H1 (cell line): ENCODE measurements around the gene ZNF135. TPM values are rescaled to one million over a fixed set of nuclear protein-coding genes. Genes with fewer than 3 reads are reported as not detected.
A peak's percentile ranks its signal among the peaks of the same experiment; 100 is the strongest.

Experiments used
- ATF2 ChIP-seq: IDR thresholded peaks from 2 replicates; pipeline ENCODE4 v1.6.1; 2012; ENCODE audit warnings: low read length, inconsistent platforms
- BCL11A ChIP-seq, 2 experiments: IDR thresholded peaks; one replicate each; pipeline ENCODE4 v1.6.1; 2011; ENCODE audit warnings: low read depth in 2 of 2, low read length in 2 of 2, mild to moderate bottlenecking in 2 of 2
- BRCA1 ChIP-seq: IDR thresholded peaks from 2 replicates; pipeline ENCODE4 v1.6.1; 2012; ENCODE audit warnings: low read depth, low read length, improper control_type of control experiment
- CEBPB ChIP-seq: IDR thresholded peaks from 2 replicates; pipeline ENCODE4 v1.6.1; 2012; ENCODE audit warnings: low read depth, low read length
- CHD2 ChIP-seq: IDR thresholded peaks from 2 replicates; pipeline ENCODE4 v1.6.1; 2012; ENCODE audit warnings: low read length, improper control_type of control experiment
- CTBP2 ChIP-seq: IDR thresholded peaks from 2 replicates; pipeline ENCODE4 v1.7.0; 2011; ENCODE audit warnings: borderline replicate concordance, mild to moderate bottlenecking, moderate library complexity, mixed read lengths, low read length; ENCODE audit not compliant: insufficient read depth, insufficient read length
- EGR1 ChIP-seq: IDR thresholded peaks from 2 replicates; pipeline ENCODE4 v1.6.1; 2011; ENCODE audit warnings: low read depth, low read length, borderline replicate concordance
- GABPA ChIP-seq: IDR thresholded peaks from 2 replicates; pipeline ENCODE4 v1.6.1; 2011; ENCODE audit warnings: mild to moderate bottlenecking, low read length, moderate library complexity, borderline replicate concordance; ENCODE audit not compliant: insufficient read depth
- HDAC2 ChIP-seq, 2 experiments: fragments of 300-600 bp in 1 of 2; sonication (generic) in 1 of 2; IDR thresholded peaks; 2 replicates each; pipeline ENCODE4 v1.6.1; 2011 to 2012; ENCODE audit warnings: low read depth in 2 of 2, low read length in 2 of 2, mild to moderate bottlenecking in 2 of 2, moderate library complexity in 2 of 2, borderline replicate concordance in 1 of 2, inconsistent platforms in 1 of 2
- JUND ChIP-seq: IDR thresholded peaks from 2 replicates; pipeline ENCODE4 v1.6.1; 2011; ENCODE audit warnings: mild to moderate bottlenecking, improper control_type of control experiment, low read length
- KDM1A ChIP-seq: fragments of 200-600, 300-600 bp; sonication (generic); IDR thresholded peaks from 2 replicates; pipeline ENCODE4 v1.7.1; 2016; ENCODE audit warnings: mild to moderate bottlenecking, low read length, borderline replicate concordance
- KDM4A ChIP-seq: IDR thresholded peaks from one replicate; pipeline ENCODE4 v1.7.1; 2012; ENCODE audit warnings: low read depth, mild to moderate bottlenecking, moderate library complexity, low read length, inconsistent platforms; ENCODE audit not compliant: severe bottlenecking
- MAX ChIP-seq: IDR thresholded peaks from 2 replicates; pipeline ENCODE4 v1.6.1; 2012; ENCODE audit warnings: inconsistent platforms
- POLR2A ChIP-seq, 2 experiments: IDR thresholded peaks; 1 replicate in 1 of 2; 2 replicates in 1 of 2; pipeline ENCODE4 v1.6.1; 2011; ENCODE audit warnings: low read depth in 2 of 2, low read length in 2 of 2, mild to moderate bottlenecking in 2 of 2; ENCODE audit errors: control extremely low read depth in 1 of 2
- RAD21 ChIP-seq, 2 experiments: IDR thresholded peaks in 1 of 2; conservative IDR thresholded peaks in 1 of 2; 2 replicates each; pipeline ENCODE4 v1.6.1; 2011; ENCODE audit warnings: low read depth in 2 of 2, low read length in 2 of 2, improper control_type of control experiment in 1 of 2, inconsistent platforms in 1 of 2, mild to moderate bottlenecking in 1 of 2, moderate library complexity in 1 of 2
- RXRA ChIP-seq: IDR thresholded peaks from 2 replicates; pipeline ENCODE4 v1.6.1; 2011; ENCODE audit warnings: low read depth, mild to moderate bottlenecking, low read length, moderate library complexity; ENCODE audit not compliant: insufficient read depth
- SIN3A ChIP-seq, 2 experiments: IDR thresholded peaks in 1 of 2; conservative IDR thresholded peaks in 1 of 2; 2 replicates each; pipeline ENCODE4 v1.6.1; 2011 to 2012; ENCODE audit warnings: low read length in 2 of 2, improper control_type of control experiment in 1 of 2, low read depth in 1 of 2, mild to moderate bottlenecking in 1 of 2
- SP1 ChIP-seq: IDR thresholded peaks from 2 replicates; pipeline ENCODE4 v1.6.1; 2011; ENCODE audit warnings: low read depth, low read length
- TCF12 ChIP-seq: IDR thresholded peaks from 2 replicates; pipeline ENCODE4 v1.6.1; 2011; ENCODE audit warnings: low read depth, mild to moderate bottlenecking, low read length
- YY1 ChIP-seq: IDR thresholded peaks from 2 replicates; pipeline ENCODE4 v1.6.1; 2011; ENCODE audit warnings: low read depth, mild to moderate bottlenecking, low read length
- ZNF274 ChIP-seq: IDR thresholded peaks from 2 replicates; pipeline ENCODE4 v1.7.0; 2012; ENCODE audit warnings: low read length, borderline replicate concordance; ENCODE audit errors: extremely low read depth
- polyA plus RNA-seq, 7 experiments: library from polyadenylated mRNA; depleted of rRNA in 3 of 7; stranded (reverse) in 5 of 7; unstranded in 2 of 7; fragments of >200 nt in 5 of 7; fragments of 200-250 nt in 2 of 7; gene quantifications; 1 replicate in 5 of 7; 2 replicates in 1 of 7; 4 replicates in 1 of 7; pipeline versions ENCODE4 v1.2.1 to v1.2.3, GENCODE V29; 2011 to 2013; ENCODE audit warnings: missing spikeins in 2 of 7, mixed read lengths in 2 of 7
- total RNA-seq: library from RNA; stranded (reverse); fragmentation: NEBNext Ultra II Directional; extraction: Animal tissue kit (Norgen Biotek cat#: 25700); gene quantifications from 2 replicates; pipeline ENCODE4 v1.2.1, GENCODE V29; 2021

Gene ZNF135
- total and polyA plus RNA-seq, 2 of the 8 experiments (the other 6 are each of a cell fraction or from before 2014, with no cell fraction given) = 5.2 to 7.9 TPM

- TF ChIP-seq ATF2 = no peak
- peak; percentile 73 for TF ChIP-seq MAX
- TF ChIP-seq SIN3A (conservative IDR thresholded peaks at IDR 0.05 in 1 of 2, IDR thresholded peaks at IDR 0.05 in 1 of 2; ENCODE audit: low read depth in 1 of 2, low read length in 2 of 2) = no peak
- TF ChIP-seq RAD21 (IDR thresholded peaks at IDR 0.05 in 1 of 2, conservative IDR thresholded peaks at IDR 0.05 in 1 of 2; ENCODE audit: low read depth in 2 of 2, low read length in 2 of 2) = peak; percentile 75 to 79
- no peak for TF ChIP-seq HDAC2 (IDR thresholded peaks at IDR 0.05; ENCODE audit: borderline replicate concordance in 1 of 2, low read depth in 2 of 2, low read length in 2 of 2)
- 0 out of 2 replicates have a peak, but pooled peaks have one; percentile 44 for TF ChIP-seq CHD2
- peak; percentile 70 for TF ChIP-seq CEBPB
- TF ChIP-seq SP1 = no peak
- TF ChIP-seq YY1 = peak; percentile 43; the same call in 1 of the 2 replicates
- no peak for TF ChIP-seq EGR1
- TF ChIP-seq BRCA1 = no peak
- no peak for TF ChIP-seq RXRA
- TF ChIP-seq TCF12 = 0 out of 2 replicates have a peak, but pooled peaks have one; percentile 24
- no peak for TF ChIP-seq POLR2A (IDR thresholded peaks at IDR 0.05; ENCODE audit: control extremely low read depth in 1 of 2, low read depth in 2 of 2, low read length in 2 of 2)
- TF ChIP-seq BCL11A (IDR thresholded peaks at IDR 0.05; ENCODE audit: low read depth in 2 of 2, low read length in 2 of 2) = no peak
- no peak for TF ChIP-seq GABPA
- TF ChIP-seq KDM4A = peak; percentile 56
- no peak for TF ChIP-seq ZNF274
- no peak for TF ChIP-seq CTBP2
- 0 out of 2 replicates have a peak, but pooled peaks have one; percentile 42 for TF ChIP-seq JUND
- TF ChIP-seq KDM1A = no peak
Observed at GRCh38 chr19:58042495-58043340, 16.4 kb upstream of the ZNF135 start (continued).
